GM18502 (cell line): Measurements from ENCODE around the gene USP54.
"Not testable (repeated sequence)": the region's sequence is repeated elsewhere in the genome, so short reads cannot be mapped to it uniquely, and the experiment has no call there.

Source experiments
- ATAC-seq: cut with Tn5 transposase; IDR thresholded peaks from one replicate; pipeline ENCODE4 v1.9.1; 2021; ENCODE audit warnings: mild to moderate bottlenecking; ENCODE audit not compliant: unreplicated experiment, poor library complexity

Gene USP54, protein sequence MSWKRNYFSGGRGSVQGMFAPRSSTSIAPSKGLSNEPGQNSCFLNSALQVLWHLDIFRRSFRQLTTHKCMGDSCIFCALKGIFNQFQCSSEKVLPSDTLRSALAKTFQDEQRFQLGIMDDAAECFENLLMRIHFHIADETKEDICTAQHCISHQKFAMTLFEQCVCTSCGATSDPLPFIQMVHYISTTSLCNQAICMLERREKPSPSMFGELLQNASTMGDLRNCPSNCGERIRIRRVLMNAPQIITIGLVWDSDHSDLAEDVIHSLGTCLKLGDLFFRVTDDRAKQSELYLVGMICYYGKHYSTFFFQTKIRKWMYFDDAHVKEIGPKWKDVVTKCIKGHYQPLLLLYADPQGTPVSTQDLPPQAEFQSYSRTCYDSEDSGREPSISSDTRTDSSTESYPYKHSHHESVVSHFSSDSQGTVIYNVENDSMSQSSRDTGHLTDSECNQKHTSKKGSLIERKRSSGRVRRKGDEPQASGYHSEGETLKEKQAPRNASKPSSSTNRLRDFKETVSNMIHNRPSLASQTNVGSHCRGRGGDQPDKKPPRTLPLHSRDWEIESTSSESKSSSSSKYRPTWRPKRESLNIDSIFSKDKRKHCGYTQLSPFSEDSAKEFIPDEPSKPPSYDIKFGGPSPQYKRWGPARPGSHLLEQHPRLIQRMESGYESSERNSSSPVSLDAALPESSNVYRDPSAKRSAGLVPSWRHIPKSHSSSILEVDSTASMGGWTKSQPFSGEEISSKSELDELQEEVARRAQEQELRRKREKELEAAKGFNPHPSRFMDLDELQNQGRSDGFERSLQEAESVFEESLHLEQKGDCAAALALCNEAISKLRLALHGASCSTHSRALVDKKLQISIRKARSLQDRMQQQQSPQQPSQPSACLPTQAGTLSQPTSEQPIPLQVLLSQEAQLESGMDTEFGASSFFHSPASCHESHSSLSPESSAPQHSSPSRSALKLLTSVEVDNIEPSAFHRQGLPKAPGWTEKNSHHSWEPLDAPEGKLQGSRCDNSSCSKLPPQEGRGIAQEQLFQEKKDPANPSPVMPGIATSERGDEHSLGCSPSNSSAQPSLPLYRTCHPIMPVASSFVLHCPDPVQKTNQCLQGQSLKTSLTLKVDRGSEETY (N-terminal part only)

DNA sequence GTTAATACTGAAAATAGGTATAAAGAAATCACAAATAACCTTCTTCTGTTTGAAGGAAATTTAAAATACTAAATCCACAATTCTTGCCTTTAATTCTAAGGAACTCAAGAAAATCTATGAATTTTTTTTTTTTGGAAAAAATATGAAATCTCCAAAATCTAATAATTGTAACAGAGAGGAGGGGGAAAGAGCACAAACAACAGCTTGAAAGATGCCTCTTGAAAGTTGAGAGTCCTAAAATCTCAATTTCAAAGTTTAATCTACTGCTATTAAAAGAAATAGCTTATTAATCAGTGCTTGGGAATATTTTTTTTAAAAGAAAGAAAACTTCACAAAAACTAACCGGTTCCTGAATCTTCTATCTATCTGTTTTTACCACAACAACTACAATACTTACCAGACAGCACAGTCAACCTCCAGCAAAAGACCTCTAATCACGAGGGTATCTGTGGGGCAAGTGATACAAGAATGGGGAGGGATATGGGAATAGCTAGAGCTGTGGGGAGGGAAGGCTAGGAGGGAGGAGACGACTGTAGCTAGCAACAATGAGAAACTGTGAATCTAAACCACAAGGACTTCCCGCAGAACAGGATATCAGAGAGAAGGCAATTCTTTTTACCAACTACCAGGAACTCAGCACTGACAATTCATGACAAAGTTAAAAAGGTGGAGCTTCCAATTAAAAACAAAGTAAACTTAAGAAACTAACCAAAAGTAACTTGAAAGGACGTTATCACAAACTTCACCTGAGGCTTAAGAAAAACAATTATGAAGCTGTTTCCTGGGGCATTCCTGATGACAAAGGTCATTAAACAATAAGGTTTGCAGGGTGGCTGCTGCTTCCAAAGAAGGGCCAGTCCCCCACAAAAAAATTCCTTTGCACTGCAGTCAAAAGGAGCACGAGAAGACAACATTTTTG, at the start of gene USP54:
USP54 (minus strand) TSS at position 462 of the 919 bp plus-strand sequence. CDS start 15,684 bp downstream, outside the sequence.
- no peak for ATAC-seq

DNA sequence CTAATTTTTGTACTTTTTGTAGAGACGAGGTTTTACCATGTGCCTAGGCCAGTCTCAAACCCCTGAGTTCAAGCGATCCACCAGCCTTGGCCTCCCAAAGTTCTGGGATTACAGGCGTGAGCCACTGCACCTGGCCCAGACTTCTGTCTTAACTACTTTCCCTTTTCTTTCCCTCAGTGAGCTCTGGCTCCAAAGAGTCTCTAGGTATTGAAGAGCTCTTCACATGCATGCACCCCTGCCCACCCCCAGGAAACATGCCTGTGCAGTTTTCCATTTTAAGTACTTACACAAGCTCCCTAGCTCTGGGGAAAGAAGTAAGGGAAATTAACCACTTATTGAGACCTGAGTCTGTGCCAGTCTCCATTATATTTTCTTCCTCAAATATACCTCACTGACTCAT, 48.1 kb upstream of the USP54 start:
- no peak for ATAC-seq

DNA sequence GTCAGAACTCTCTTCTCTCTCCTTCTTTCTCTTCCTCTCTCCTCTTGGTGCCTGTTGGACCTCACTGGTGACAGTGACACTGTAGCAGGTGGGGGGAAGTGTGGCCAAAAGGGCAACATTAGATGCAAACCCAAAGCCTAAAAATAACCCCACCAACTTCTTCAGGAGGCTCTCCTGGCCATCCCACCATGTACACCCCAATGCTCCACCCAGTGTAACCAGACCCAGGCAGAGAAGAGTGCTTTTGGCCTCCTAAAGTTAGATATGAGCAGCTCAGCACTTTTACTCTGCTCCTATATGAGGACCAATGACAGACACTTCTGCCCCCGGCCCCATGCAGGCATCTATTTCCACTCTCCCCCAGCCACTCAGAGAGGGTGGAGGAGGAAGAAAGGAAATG, 44.6 kb upstream of the USP54 start:
- no peak for ATAC-seq

DNA sequence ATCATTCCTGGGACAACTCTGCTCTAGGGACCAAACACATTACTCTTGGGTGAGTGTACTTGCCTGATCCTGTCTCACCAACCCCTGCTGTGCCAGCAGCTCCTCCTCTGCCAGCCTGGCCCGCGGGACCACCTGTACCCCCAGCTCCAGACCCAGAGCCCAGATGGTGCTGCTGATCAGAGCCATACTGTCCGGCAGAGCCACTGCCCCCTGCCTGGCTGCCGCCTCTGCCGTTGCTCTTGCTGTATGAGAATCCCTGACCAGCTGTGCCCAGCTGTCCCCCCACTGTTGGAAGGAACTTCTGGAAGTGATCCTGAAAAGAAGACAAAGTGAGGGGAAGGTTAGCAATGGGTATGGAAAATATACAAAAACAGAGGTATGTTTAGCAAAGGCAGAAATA, 43.3 kb upstream of the USP54 start:
- no peak for ATAC-seq

DNA sequence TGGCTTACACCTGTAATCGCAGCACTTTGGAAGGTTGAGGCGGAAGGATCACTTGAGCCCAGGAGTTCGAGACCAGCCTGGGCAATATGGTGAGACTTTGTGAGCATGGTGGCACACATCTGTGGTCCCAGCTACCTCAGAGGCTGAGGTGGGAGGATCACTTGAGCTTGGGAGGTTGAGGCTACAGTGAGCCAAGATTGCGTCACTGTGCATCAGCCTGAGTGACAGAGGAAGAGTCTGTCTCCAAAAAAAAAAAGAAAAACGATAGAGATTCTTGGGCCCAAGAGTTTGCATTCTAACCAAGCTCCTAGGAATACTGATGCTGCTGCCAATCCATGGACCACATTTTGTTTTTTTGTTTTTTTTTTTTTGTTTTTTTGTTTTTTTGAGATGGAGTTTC, 38.0 kb upstream of the USP54 start:
- no peak for ATAC-seq

DNA sequence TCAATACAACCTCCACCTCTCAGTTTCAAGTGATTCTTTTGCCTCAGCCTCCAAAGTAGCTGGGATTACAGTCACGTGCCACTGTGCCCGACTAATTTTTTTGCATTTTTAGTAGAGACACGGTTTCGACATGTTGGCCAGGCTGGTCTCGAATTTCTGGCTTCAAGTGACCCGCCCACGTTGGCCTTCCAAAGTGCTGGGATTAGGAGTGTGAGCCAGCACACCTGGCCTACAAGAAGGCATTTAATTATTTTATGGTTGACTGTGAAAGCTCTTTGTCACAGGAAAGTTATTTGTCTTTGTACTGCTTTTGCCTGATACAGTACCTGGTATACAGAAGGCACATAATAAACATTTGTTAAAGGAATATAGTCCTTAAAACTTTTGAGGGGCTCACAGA, 37.3 kb upstream of the USP54 start:
- ATAC-seq, result no peak

DNA sequence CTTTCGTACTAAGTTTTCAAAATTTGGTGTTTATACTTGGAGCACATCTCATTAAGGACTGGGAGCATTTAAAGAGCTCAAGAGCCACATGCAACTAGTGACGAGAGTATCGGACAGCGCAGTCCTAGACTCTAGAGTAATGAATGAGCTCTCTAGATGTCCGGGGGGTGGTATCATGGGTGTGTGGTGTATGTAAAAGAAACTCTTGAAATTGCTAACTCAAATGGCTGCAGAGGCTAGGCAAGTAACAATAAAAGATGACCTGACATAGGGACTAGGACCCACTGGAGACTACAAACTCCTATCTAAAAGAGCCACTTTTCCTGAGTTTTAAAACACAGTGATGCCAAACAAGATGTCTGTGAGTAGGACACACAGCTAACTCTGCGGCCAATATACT, 36.2 kb upstream of the USP54 start:
- ATAC-seq, result no peak

DNA sequence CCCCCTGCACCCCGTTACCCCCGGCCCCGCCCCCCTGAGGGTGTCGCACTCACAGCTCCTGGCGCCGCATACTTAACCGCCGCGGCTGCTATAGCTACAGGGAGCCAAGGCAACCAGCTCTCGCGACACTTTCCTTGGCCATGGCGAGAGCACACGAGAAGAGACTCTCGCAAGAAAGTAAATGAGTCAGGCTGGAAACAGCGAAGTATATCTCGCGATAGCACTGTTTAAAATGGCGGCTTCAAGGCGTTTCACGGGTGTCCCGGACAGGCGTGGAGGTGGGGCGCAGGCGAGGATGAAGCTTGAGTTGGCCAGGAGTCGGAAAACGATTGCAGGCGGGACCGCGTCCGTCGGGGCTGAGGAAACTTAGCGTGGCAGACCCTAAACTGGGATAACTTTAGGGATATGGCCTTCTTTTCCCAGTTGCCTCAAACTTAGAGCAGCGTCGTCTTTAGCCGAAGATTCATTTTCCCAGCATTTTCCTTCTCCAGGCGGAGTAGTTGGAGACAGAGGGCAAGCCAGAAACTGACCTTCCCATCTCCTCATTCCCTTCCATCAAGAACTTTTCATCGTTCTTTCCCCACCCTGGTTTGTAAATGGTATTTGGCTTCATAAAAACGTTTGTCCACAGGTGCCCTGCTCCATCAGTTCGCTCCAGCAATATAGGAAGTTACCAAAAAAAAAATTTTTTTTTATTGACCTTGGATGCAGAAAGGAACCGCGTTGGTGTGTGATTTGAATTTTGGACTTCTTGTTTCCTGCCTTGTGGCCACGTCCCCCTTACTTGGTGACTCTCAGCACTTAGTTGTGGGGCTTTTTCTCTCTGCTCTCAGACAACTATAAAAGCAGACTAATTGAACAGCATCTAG, 35.0 kb upstream of the USP54 start:
- peak; percentile 96 for ATAC-seq

DNA sequence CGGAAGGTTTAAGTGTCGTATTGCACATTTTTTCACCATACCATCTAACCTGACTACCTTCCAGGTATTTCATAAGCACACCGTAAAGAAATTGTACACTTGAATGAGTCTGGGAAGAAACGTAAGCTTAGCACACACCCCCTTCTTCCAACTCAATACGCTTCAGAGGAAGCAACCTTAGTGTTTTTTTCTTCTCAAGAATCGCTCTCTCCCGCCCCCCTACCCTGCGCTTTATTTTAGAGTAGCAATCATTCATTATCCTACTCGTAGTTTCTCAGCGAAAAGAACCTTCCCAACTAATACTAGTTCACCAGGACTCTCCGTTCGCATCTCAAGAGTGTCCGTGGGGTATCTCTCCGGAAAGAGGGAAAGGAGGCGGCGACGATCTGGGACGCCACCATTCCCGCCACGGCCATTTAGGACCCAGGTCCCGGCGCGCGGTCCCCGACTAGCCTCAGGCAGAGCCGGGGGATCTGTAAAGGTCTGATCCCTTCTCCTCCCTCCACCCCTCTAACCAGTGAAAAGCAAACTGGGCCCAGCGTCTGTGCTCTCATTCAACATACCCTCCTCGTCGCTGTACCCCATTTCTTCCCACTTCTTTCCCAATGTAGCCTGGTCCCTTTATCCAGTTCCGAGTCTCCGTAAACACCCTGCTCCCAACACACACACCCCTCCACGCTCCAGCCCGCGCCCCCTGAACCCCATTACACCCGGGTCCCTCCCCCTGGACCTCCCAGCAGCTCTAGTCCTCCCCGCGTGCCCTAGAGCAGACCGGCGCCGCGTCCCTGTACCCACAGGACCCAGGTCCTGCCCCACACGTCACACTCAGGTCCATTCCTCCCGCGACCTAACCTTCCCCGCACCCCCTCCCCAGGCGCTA, 34.1 kb upstream of the USP54 start:
- peak; percentile 37 for ATAC-seq

DNA sequence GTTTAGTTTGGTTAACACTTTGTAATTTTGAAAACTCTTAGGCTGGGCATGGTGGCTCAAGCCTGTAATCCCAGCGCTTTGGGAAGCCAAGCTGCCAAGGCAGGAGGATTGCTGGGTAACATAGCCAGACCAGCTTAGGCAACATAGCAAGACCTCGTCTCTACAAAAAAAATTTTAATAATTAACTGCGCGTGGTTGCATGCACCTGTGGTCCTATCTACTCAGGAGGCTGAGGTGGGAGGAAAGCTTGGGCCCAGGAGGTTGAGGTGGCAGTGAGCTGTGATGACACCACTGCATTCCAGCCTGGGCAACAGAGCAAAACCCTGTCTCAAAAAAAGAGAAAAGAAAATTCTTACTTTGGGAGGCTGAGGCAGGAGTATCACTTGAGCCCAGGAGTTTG, 31.9 kb upstream of the USP54 start:
- no peak for ATAC-seq

DNA sequence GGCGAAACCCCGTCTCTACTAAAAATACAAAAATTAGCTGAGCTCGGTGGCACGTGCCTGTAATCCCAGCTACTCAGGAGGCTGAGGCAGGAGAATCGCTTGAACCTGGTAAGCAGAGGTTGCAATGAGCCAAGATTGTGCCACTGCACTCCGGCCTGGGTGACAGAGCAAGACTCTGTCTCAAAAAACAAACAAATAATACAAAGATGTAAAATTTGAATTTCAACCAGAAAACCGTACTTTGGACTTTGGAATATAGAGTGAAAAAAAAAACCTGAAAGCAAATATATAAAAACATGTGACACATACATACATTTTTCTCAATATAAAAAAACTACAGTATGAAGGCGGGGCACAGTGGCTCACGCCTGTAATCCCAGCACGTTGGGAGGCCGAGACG, 29.8 kb upstream of the USP54 start:
- ATAC-seq, result not testable (repeated sequence)

DNA sequence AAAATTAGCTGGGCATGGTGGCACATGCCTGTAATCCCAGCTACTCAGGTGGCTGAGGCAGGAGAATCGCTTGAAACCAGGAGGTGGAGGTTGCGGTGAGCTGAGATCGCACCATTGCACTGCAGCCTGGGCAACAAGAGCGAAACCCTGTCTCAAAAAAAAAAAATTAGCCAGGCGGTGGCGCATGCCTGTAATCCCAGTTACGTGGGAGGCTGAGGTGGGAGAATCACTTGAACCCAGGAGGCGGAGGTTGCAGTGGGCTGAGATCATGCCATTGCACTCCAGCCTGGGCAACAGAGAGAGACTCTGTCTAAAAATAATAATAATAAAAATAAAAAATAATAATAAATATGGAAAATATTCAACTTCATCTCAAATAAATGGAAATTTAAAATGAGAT, 26.0 kb upstream of the USP54 start:
- not testable (repeated sequence) for ATAC-seq

DNA sequence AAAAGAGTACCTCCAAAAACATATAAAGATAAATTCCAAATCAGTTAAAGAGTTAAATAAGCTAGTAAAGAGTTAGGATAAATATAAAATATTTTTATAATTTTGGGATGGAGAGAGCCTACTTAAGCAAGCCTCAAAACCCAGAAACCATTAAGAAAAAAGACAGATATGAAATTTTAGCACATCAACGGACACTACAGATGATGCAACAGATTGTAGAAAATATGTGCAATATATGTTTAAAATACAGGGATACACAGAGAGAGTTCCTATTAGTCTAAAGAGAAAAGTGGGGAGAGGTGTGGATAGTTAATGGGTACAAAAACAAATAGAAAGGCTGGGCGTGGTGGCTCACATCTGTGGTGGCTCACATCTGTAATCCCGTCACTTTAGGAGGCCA, 23.6 kb upstream of the USP54 start:
- no peak for ATAC-seq

DNA sequence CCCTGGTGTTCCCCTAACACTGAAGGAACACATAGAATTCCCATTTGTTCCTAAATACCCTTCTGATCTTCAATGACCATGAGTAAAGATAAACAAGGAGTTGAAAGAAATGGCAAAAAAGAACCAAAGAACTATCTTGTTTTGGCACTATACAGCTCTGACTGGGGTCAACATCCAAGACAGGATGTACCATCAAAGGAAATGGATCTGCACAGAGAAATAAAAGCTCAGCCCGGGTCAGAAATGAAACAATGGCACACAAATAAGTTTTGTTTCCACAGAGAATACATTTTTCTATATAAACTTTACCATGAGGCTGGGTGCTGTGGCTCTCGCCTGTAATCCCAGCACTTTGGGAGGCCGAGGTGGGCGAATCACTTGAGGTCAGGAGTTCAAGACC, 18.0 kb upstream of the USP54 start:
- no peak for ATAC-seq

DNA sequence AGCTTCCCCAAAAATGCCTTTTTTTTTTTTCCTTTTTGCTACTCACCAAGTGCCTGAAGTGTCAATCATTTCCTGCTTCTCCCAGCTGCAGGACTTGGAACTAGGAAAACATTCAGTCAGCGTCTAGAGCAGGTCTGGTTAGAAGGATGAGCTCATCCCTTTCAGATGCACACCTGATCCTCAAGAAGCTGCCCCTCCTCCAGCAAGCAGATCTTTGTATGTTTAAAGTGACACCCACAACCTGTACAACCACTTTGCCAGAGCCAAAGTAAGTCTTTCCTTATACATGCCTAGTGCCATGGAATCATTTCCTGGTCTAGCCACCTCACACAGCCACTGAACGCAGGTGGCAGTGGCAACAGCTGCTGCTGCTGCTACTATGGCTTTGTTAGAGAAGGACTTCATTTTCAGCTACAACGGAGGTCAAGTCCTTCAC, 10.4 kb upstream of the USP54 start:
- no peak for ATAC-seq

DNA sequence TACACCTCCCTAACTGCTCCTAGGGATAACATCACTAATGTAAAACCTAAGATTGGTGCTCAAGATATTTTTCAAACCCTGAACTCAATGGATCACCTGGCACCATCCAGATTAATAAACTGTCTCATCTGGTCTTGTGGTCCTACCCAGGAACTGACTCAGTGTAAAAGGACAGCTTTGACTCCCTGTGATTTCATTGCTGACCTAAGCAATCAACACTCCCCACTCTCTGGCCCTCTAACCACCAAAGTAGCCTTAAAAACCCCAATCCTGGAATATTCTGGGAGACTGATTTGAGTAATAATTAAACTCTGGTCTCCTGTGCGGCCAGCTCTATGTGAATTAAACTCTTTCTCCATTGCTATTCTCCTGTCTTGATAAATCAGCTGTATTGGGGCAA, 6.2 kb upstream of the USP54 start:
- no peak for ATAC-seq

DNA sequence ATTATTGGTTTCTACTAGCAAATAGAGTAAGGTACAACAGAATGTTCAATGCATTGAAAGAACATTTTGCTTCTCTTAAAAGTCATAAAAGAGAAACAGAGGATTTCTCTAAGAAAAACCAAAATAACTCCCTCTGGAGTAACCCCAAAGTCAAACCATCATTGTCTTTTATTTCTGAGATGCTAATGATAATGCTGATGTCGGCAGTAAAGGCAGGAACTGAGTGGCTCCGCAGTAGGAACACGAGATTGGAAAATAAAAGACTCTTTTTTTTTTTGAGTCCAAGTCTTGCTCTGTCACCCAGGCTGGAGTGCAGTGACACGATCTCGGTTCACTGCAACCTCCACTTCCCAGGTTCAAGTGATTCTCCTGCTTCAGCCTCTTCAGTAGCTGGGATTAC, 2.7 kb upstream of the USP54 start:
- ATAC-seq, result no peak

DNA sequence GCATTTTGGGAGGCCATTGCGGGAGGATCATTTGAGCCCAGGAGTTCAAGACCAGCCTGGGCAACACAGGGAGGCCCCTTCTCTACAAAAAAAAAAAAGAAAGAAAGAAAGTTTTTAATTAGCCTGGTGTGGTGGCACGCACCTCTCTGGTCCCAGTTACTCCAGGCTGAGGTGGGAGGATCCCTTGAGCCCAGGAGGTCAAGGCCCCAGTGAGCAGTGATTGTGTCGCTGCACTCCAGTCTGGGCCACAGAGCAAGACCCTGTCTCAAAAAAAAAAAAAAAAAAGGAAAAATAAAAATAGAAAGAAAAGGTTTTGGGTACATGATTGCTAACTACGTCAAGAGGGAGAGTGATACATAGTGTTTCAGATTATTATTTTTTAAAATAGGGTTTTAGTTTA, 2.0 kb upstream of the USP54 start:
- no peak for ATAC-seq
